ENCODE data around the gene HCFC2.
A peak's percentile ranks its signal among the peaks of the same experiment; 100 is the strongest.

The HCFC2 gene

GRCh38 chr12:104136577-104136976 is 72.2 kb downstream of the HCFC2 start:
- H3K4me3 ChIP-seq (ENCODE audit: low read length) = peak overlapping the region; percentile 87
- no peak overlapping the region for H2AFZ ChIP-seq (ENCODE audit: low read depth, low read length)
- H3K9me3 ChIP-seq (ENCODE audit: low read length) = no peaks in the 10 kb centered on the region
- peaks cover 33% of the 10 kb centered on the region for H3K36me3 ChIP-seq (ENCODE audit: insufficient read depth, low read length)
- H3K4me1 ChIP-seq (ENCODE audit: insufficient read depth, low read length) = peaks cover 25% of the 10 kb centered on the region
- H3K27me3 ChIP-seq (ENCODE audit: insufficient read depth, low read length) = no peaks in the 10 kb centered on the region

- H3K36me3 ChIP-seq (ENCODE audit: insufficient read depth, low read length) = peaks cover 27% of the 10 kb centered on the region
- no peak overlapping the region for H2AFZ ChIP-seq (ENCODE audit: low read depth, low read length)
- H3K27me3 ChIP-seq (ENCODE audit: insufficient read depth, low read length) = no peaks in the 10 kb centered on the region
- peak overlapping the region; percentile 87 for H3K4me3 ChIP-seq (ENCODE audit: low read length)
- H3K9me3 ChIP-seq (ENCODE audit: low read length) = no peaks in the 10 kb centered on the region
- peaks cover 25% of the 10 kb centered on the region for H3K4me1 ChIP-seq (ENCODE audit: insufficient read depth, low read length)
These were observed 72.9 kb downstream of the HCFC2 start for GRCh38 chr12:104137001-104137901.

GRCh38 chr12:104137902-104138796 is 73.8 kb downstream of the HCFC2 start, which contains the start of gene NFYB:
Gene NFYB, minus strand, starts transcription at chr12:104138210. Its CDS starts 2,757 bp downstream, at chr12:104135453.
- Histone ChIP-seq H3K4me1 (ENCODE audit: insufficient read depth, low read length) (peaks cover 25% of the 10 kb centered on the region), H2AFZ (ENCODE audit: low read depth, low read length) (peak within 1 kb of the TSS; percentile 65), H3K9me3 (ENCODE audit: low read length) (no peaks in the 10 kb centered on the region), H3K27me3 (ENCODE audit: insufficient read depth, low read length) (no peaks in the 10 kb centered on the region), H3K4me3 (ENCODE audit: low read length) (peak within 1 kb of the TSS; percentile 87), H3K36me3 (ENCODE audit: insufficient read depth, low read length) (peaks cover 18% of the 10 kb centered on the region)

- H3K27me3 ChIP-seq (ENCODE audit: insufficient read depth, low read length) = no peaks in the 10 kb centered on the region
- H3K36me3 ChIP-seq (ENCODE audit: insufficient read depth, low read length) = peaks cover 13% of the 10 kb centered on the region
- H3K9me3 ChIP-seq (ENCODE audit: low read length) = no peaks in the 10 kb centered on the region
- peak overlapping the region; percentile 48 for H3K4me3 ChIP-seq (ENCODE audit: low read length)
- peak overlapping the region; percentile 65 for H2AFZ ChIP-seq (ENCODE audit: low read depth, low read length)
- H3K4me1 ChIP-seq (ENCODE audit: insufficient read depth, low read length) = peaks cover 25% of the 10 kb centered on the region
These were observed 74.4 kb downstream of the HCFC2 start for GRCh38 chr12:104138797-104139152.

- peaks cover 6% of the 10 kb centered on the region for H3K4me1 ChIP-seq (ENCODE audit: insufficient read depth, low read length)
- H3K4me3 ChIP-seq (ENCODE audit: low read length) = no peak overlapping the region
- H2AFZ ChIP-seq (ENCODE audit: low read depth, low read length) = no peak overlapping the region
- no peaks in the 10 kb centered on the region for H3K9me3 ChIP-seq (ENCODE audit: low read length)
- H3K36me3 ChIP-seq (ENCODE audit: insufficient read depth, low read length) = no peaks in the 10 kb centered on the region
- no peaks in the 10 kb centered on the region for H3K27me3 ChIP-seq (ENCODE audit: insufficient read depth, low read length)
These were observed 78.2 kb downstream of the HCFC2 start for GRCh38 chr12:104142543-104142942.

- no peak overlapping the region for H3K4me3 ChIP-seq (ENCODE audit: low read length)
These were observed 78.7 kb downstream of the HCFC2 start for GRCh38 chr12:104143002-104143401.

GRCh38 chr12:104143918-104144317 is 79.6 kb downstream of the HCFC2 start:
- no peak overlapping the region for H2AFZ ChIP-seq (ENCODE audit: low read depth, low read length)
- no peaks in the 10 kb centered on the region for H3K9me3 ChIP-seq (ENCODE audit: low read length)
- H3K36me3 ChIP-seq (ENCODE audit: insufficient read depth, low read length) = no peaks in the 10 kb centered on the region
- peaks cover 1% of the 10 kb centered on the region for H3K4me1 ChIP-seq (ENCODE audit: insufficient read depth, low read length)
- H3K27me3 ChIP-seq (ENCODE audit: insufficient read depth, low read length) = no peaks in the 10 kb centered on the region
- no peak overlapping the region for H3K4me3 ChIP-seq (ENCODE audit: low read length)

More at GRCh38 chr12:104143002-104143401, 78.7 kb downstream of the HCFC2 start:
- H3K4me1 ChIP-seq (ENCODE audit: insufficient read depth, low read length) = peaks cover 6% of the 10 kb centered on the region
- no peak overlapping the region for H2AFZ ChIP-seq (ENCODE audit: low read depth, low read length)
- no peaks in the 10 kb centered on the region for H3K36me3 ChIP-seq (ENCODE audit: insufficient read depth, low read length)
- H3K27me3 ChIP-seq (ENCODE audit: insufficient read depth, low read length) = no peaks in the 10 kb centered on the region
- H3K9me3 ChIP-seq (ENCODE audit: low read length) = no peaks in the 10 kb centered on the region

GRCh38 chr12:104147346-104147745 is 83.0 kb downstream of the HCFC2 start:
- no peaks in the 10 kb centered on the region for H3K4me1 ChIP-seq (ENCODE audit: insufficient read depth, low read length)
- H2AFZ ChIP-seq (ENCODE audit: low read depth, low read length) = no peak overlapping the region
- no peaks in the 10 kb centered on the region for H3K36me3 ChIP-seq (ENCODE audit: insufficient read depth, low read length)
- no peak overlapping the region for H3K4me3 ChIP-seq (ENCODE audit: low read length)
- peaks cover 4% of the 10 kb centered on the region for H3K27me3 ChIP-seq (ENCODE audit: insufficient read depth, low read length)
- no peaks in the 10 kb centered on the region for H3K9me3 ChIP-seq (ENCODE audit: low read length)

- peaks cover 4% of the 10 kb centered on the region for H3K27me3 ChIP-seq (ENCODE audit: insufficient read depth, low read length)
- no peak overlapping the region for H3K4me3 ChIP-seq (ENCODE audit: low read length)
- H3K4me1 ChIP-seq (ENCODE audit: insufficient read depth, low read length) = peaks cover 5% of the 10 kb centered on the region
- no peaks in the 10 kb centered on the region for H3K9me3 ChIP-seq (ENCODE audit: low read length)
- H2AFZ ChIP-seq (ENCODE audit: low read depth, low read length) = no peak overlapping the region
- no peaks in the 10 kb centered on the region for H3K36me3 ChIP-seq (ENCODE audit: insufficient read depth, low read length)
These were observed 86.1 kb downstream of the HCFC2 start for GRCh38 chr12:104150416-104150815.

- H3K27me3 ChIP-seq (ENCODE audit: insufficient read depth, low read length) = peaks cover 6% of the 10 kb centered on the region
- H2AFZ ChIP-seq (ENCODE audit: low read depth, low read length) = no peak overlapping the region
- no peaks in the 10 kb centered on the region for H3K36me3 ChIP-seq (ENCODE audit: insufficient read depth, low read length)
- H3K9me3 ChIP-seq (ENCODE audit: low read length) = no peaks in the 10 kb centered on the region
- no peak overlapping the region for H3K4me3 ChIP-seq (ENCODE audit: low read length)
- peaks cover 5% of the 10 kb centered on the region for H3K4me1 ChIP-seq (ENCODE audit: insufficient read depth, low read length)
These were observed 88.4 kb downstream of the HCFC2 start for GRCh38 chr12:104152685-104153241.

- H3K27me3 ChIP-seq (ENCODE audit: insufficient read depth, low read length) = peaks cover 6% of the 10 kb centered on the region
- H3K4me3 ChIP-seq (ENCODE audit: low read length) = no peak overlapping the region
- no peaks in the 10 kb centered on the region for H3K36me3 ChIP-seq (ENCODE audit: insufficient read depth, low read length)
- H3K9me3 ChIP-seq (ENCODE audit: low read length) = no peaks in the 10 kb centered on the region
- H2AFZ ChIP-seq (ENCODE audit: low read depth, low read length) = no peak overlapping the region
- peaks cover 5% of the 10 kb centered on the region for H3K4me1 ChIP-seq (ENCODE audit: insufficient read depth, low read length)
These were observed 90.0 kb downstream of the HCFC2 start for GRCh38 chr12:104154286-104154685.

GRCh38 chr12:104154806-104155205 is 90.5 kb downstream of the HCFC2 start:
- peaks cover 6% of the 10 kb centered on the region for H3K27me3 ChIP-seq (ENCODE audit: insufficient read depth, low read length)
- H2AFZ ChIP-seq (ENCODE audit: low read depth, low read length) = no peak overlapping the region
- H3K9me3 ChIP-seq (ENCODE audit: low read length) = no peaks in the 10 kb centered on the region
- H3K4me3 ChIP-seq (ENCODE audit: low read length) = no peak overlapping the region
- peaks cover 5% of the 10 kb centered on the region for H3K4me1 ChIP-seq (ENCODE audit: insufficient read depth, low read length)
- no peaks in the 10 kb centered on the region for H3K36me3 ChIP-seq (ENCODE audit: insufficient read depth, low read length)
